Neuronal stem cell (in vitro differentiated cells): ENCODE measurements around the gene ANO6.
"Not testable (repeated sequence)": the region's sequence is repeated elsewhere in the genome, so short reads cannot be mapped to it uniquely, and the experiment has no call there.

Experiments used
- DNase-seq: peaks from one replicate; pipeline ENCODE4 v3.0.0-alpha.2; 2013; ENCODE audit warnings: low spot score
- H2AFZ ChIP-seq: one replicate; pipeline ENCODE4 v1.6.1; 2013; ENCODE audit warnings: mild to moderate bottlenecking, low read length, inconsistent platforms
- H2AK5ac ChIP-seq: 2 replicates; pipeline ENCODE4 v1.6.1; 2013; ENCODE audit warnings: low read depth, mild to moderate bottlenecking, inconsistent platforms, low read length, moderate library complexity, mixed read lengths
- H2BK120ac ChIP-seq: 2 replicates; pipeline ENCODE4 v1.6.1; 2013; ENCODE audit warnings: low read depth, mild to moderate bottlenecking, inconsistent platforms, low read length, moderate library complexity, mixed read lengths
- H2BK12ac ChIP-seq: one replicate; pipeline ENCODE4 v1.6.1; 2013; ENCODE audit warnings: low read length, inconsistent platforms
- H2BK15ac ChIP-seq: 2 replicates; pipeline ENCODE4 v1.6.1; 2013; ENCODE audit warnings: mild to moderate bottlenecking, low read length, inconsistent platforms, mixed read lengths
- H2BK5ac ChIP-seq: one replicate; pipeline ENCODE4 v1.6.1; 2013; ENCODE audit warnings: inconsistent platforms, mild to moderate bottlenecking, low read length, moderate library complexity
- H3K14ac ChIP-seq: one replicate; pipeline ENCODE4 v1.6.1; 2013; ENCODE audit warnings: low read length, inconsistent platforms
- H3K18ac ChIP-seq: 2 replicates; pipeline ENCODE4 v1.6.1; 2013; ENCODE audit warnings: low read length, inconsistent platforms
- H3K23ac ChIP-seq: 2 replicates; pipeline ENCODE4 v1.6.1; 2013; ENCODE audit warnings: low read depth, mild to moderate bottlenecking, mixed read lengths, low read length, inconsistent platforms; ENCODE audit not compliant: poor library complexity
- H3K27ac ChIP-seq: replicated peaks from 3 replicates; pipeline ENCODE4 v1.5.1; 2013; ENCODE audit warnings: low read length, inconsistent platforms
- H3K27me3 ChIP-seq, 3 experiments: 2 replicates each; pipeline ENCODE4 v1.6.1; 2013; ENCODE audit warnings: low read length in 3 of 3, mild to moderate bottlenecking in 2 of 3, inconsistent platforms in 1 of 3, low read depth in 1 of 3, mixed read lengths in 1 of 3, moderate library complexity in 1 of 3; ENCODE audit not compliant: control insufficient read depth in 3 of 3, insufficient read depth in 3 of 3
- H3K36me3 ChIP-seq, 2 donors: replicated peaks in 1 of 2; 2 replicates each; pipeline ENCODE4 v1.6.1; 2013; ENCODE audit warnings: low read length in 2 of 2; ENCODE audit not compliant: control insufficient read depth in 2 of 2, insufficient read depth in 2 of 2
- H3K4ac ChIP-seq: 2 replicates; pipeline ENCODE4 v1.6.1; 2013; ENCODE audit warnings: inconsistent platforms, mild to moderate bottlenecking, low read length, moderate library complexity
- H3K4me1 ChIP-seq, 2 donors: 1 replicate in 1 of 2; 2 replicates in 1 of 2; pipeline ENCODE4 v1.6.1; 2013; ENCODE audit warnings: low read length in 2 of 2, low read depth in 1 of 2; ENCODE audit not compliant: control insufficient read depth in 2 of 2, insufficient read depth in 1 of 2
- H3K4me2 ChIP-seq: one replicate; pipeline ENCODE4 v1.6.1; 2013; ENCODE audit warnings: mild to moderate bottlenecking, low read length, inconsistent platforms; ENCODE audit not compliant: insufficient read depth, poor library complexity, severe bottlenecking
- H3K4me3 ChIP-seq, 2 donors: 2 replicates each; pipeline ENCODE4 v1.5.1; 2013; ENCODE audit warnings: low read length in 2 of 2, mild to moderate bottlenecking in 2 of 2, inconsistent platforms in 1 of 2, moderate library complexity in 1 of 2
- H3K79me1 ChIP-seq: one replicate; pipeline ENCODE4 v1.6.1; 2013; ENCODE audit warnings: low read depth, mild to moderate bottlenecking, inconsistent platforms, low read length, moderate library complexity
- H3K9ac ChIP-seq: one replicate; pipeline ENCODE4 v1.6.1; 2013; ENCODE audit warnings: mild to moderate bottlenecking, low read depth, low read length, inconsistent platforms; ENCODE audit not compliant: poor library complexity
- H3K9me3 ChIP-seq, 2 donors: replicated peaks in 1 of 2; 2 replicates each; pipeline versions ENCODE3 to v1.6.1; 2013; ENCODE audit warnings: low read length in 2 of 2, mild to moderate bottlenecking in 2 of 2, inconsistent platforms in 1 of 2, low read depth in 1 of 2, mixed read lengths in 1 of 2, moderate library complexity in 1 of 2; ENCODE audit not compliant: control insufficient read depth in 2 of 2, insufficient read depth in 1 of 2
- H4K8ac ChIP-seq: one replicate; pipeline ENCODE4 v1.6.1; 2013; ENCODE audit warnings: low read depth, mild to moderate bottlenecking, inconsistent platforms, low read length, moderate library complexity
- H4K91ac ChIP-seq: one replicate; pipeline ENCODE4 v1.6.1; 2013; ENCODE audit warnings: low read length, low read depth, mild to moderate bottlenecking, inconsistent platforms; ENCODE audit not compliant: poor library complexity
- WGBS, 2 donors: extraction: QIAGEN DNeasy Blood & Tissue Kit; methylation state at CpG; one replicate each; pipeline ENCODE4 v1.1.7; 2013; ENCODE audit warnings: missing lambda C conversion rate in 2 of 2, mixed read lengths in 1 of 2; ENCODE audit not compliant: insufficient read length in 2 of 2, insufficient replicate concordance in 1 of 2; ENCODE audit errors: extremely low coverage in 2 of 2; 5-methylcytosine and 5-hydroxymethylcytosine counted together

Gene ANO6

GRCh38 chr12:45312012-45312411, 96.1 kb downstream of the ANO6 start:
- no peak overlapping the region for H3K4me2 ChIP-seq
- H3K23ac ChIP-seq: no peak overlapping the region
- no peak overlapping the region for H3K4me3 ChIP-seq
- no peak for DNase-seq
- H3K9ac ChIP-seq: no peak overlapping the region
- H3K4me1 ChIP-seq: no peaks in the 10 kb centered on the region
- H3K18ac ChIP-seq: no peak overlapping the region
- H4K8ac ChIP-seq: no peak overlapping the region
- H2AK5ac ChIP-seq: no peak overlapping the region
- H2AFZ ChIP-seq: no peak overlapping the region
- H3K27ac ChIP-seq: no peak overlapping the region
- H4K91ac ChIP-seq: no peak overlapping the region
- no peak overlapping the region for H2BK15ac ChIP-seq
- H3K79me1 ChIP-seq: no peaks in the 10 kb centered on the region
- no peak overlapping the region for H2BK5ac ChIP-seq
- no peaks in the 10 kb centered on the region for H3K27me3 ChIP-seq
- no peaks in the 10 kb centered on the region for H3K9me3 ChIP-seq
- WGBS, 2 donors: no CpG with 5 or more reads among the region's 1 CpG
- no peak overlapping the region for H3K14ac ChIP-seq
- H2BK120ac ChIP-seq: no peak overlapping the region
- H3K4ac ChIP-seq: no peak overlapping the region
- H3K36me3 ChIP-seq: peaks cover 0 to 15% of the 10 kb centered on the region in 2 donors
- H2BK12ac ChIP-seq: no peak overlapping the region

- H3K14ac ChIP-seq: no peak overlapping the region
- H2BK15ac ChIP-seq: no peak overlapping the region
- H3K9me3 ChIP-seq: no peaks in the 10 kb centered on the region
- H4K91ac ChIP-seq: no peak overlapping the region
- H3K4me1 ChIP-seq: no peaks in the 10 kb centered on the region
- H3K23ac ChIP-seq: no peak overlapping the region
- H3K18ac ChIP-seq: no peak overlapping the region
- no peak overlapping the region for H2BK120ac ChIP-seq
- no peak overlapping the region for H2BK5ac ChIP-seq
- H3K4ac ChIP-seq: no peak overlapping the region
- H3K36me3 ChIP-seq: peaks cover 0 to 15% of the 10 kb centered on the region in 2 donors
- H3K4me2 ChIP-seq: no peak overlapping the region
- WGBS, 2 donors: no CpG with 5 or more reads among the region's 1 CpG
- no peak overlapping the region for H2AK5ac ChIP-seq
- H3K27me3 ChIP-seq: no peaks in the 10 kb centered on the region
- no peak for DNase-seq
- H2AFZ ChIP-seq: no peak overlapping the region
- H4K8ac ChIP-seq: no peak overlapping the region
- no peak overlapping the region for H3K9ac ChIP-seq
- no peaks in the 10 kb centered on the region for H3K79me1 ChIP-seq
- no peak overlapping the region for H2BK12ac ChIP-seq
- H3K4me3 ChIP-seq: no peak overlapping the region
- no peak overlapping the region for H3K27ac ChIP-seq
Measured at GRCh38 chr12:45314770-45315169, 98.9 kb downstream of the ANO6 start.

- Histone ChIP-seq H3K14ac (no peak overlapping the region), H3K23ac (no peak overlapping the region), H3K27me3 (no peaks in the 10 kb centered on the region), H2BK5ac (no peak overlapping the region), H3K27ac (no peak overlapping the region), H3K4me3 (no peak overlapping the region), H2BK120ac (no peak overlapping the region), H3K4me1 (no peaks in the 10 kb centered on the region), H3K79me1 (no peaks in the 10 kb centered on the region), H4K8ac (no peak overlapping the region), H3K4ac (no peak overlapping the region), H2BK12ac (no peak overlapping the region), H3K9me3 (no peaks in the 10 kb centered on the region), H3K18ac (no peak overlapping the region), H2AK5ac (no peak overlapping the region), H3K4me2 (no peak overlapping the region), H2BK15ac (no peak overlapping the region), H3K9ac (no peak overlapping the region), H4K91ac (no peak overlapping the region), H3K36me3 (peaks cover 0 to 15% of the 10 kb centered on the region in 2 donors), H2AFZ (no peak overlapping the region)
- WGBS, 2 donors: no CpG with 5 or more reads among the region's 4 CpGs
- no peak for DNase-seq
Measured at GRCh38 chr12:45315462-45315861, 99.6 kb downstream of the ANO6 start.

- H3K4ac ChIP-seq, H3K4me1 ChIP-seq, DNase-seq, H4K8ac ChIP-seq, H3K18ac ChIP-seq, H3K4me2 ChIP-seq, H2AK5ac ChIP-seq, H2BK15ac ChIP-seq, H2BK5ac ChIP-seq, H3K79me1 ChIP-seq, H2AFZ ChIP-seq, H3K9ac ChIP-seq, H3K27ac ChIP-seq, H3K4me3 ChIP-seq, H4K91ac ChIP-seq, H3K14ac ChIP-seq, H2BK12ac ChIP-seq, H3K23ac ChIP-seq, H3K9me3 ChIP-seq, H3K27me3 ChIP-seq, H2BK120ac ChIP-seq: not testable (repeated sequence)
- no CpG with 5 or more reads among the region's 3 CpGs for WGBS, 2 donors
- H3K36me3 ChIP-seq: peaks cover 0 to 15% of the 10 kb centered on the region in 2 donors
Measured at GRCh38 chr12:45317261-45317660, 101.4 kb downstream of the ANO6 start.
